Lower lobe of right lung (tissue), 2 donors: ENCODE results near the gene SACM1L. TPM values are rescaled to one million over a fixed set of nuclear protein-coding genes. Genes with fewer than 3 reads are reported as not detected.

Experiments
- ATAC-seq, 2 donors: fragments of 200-7000 bp; cut with Tn5 transposase; one replicate each; pipeline ENCODE4 v1.9.1; 2020 to 2022; ENCODE audit warnings: mild to moderate bottlenecking in 2 of 2, moderate library complexity in 2 of 2
- DNase-seq: peaks from one replicate; pipeline ENCODE4 v3.0.0-alpha.2; 2020
- H3K27ac ChIP-seq: fragments of 200-600 bp; one replicate; pipeline ENCODE4 v1.8.0; 2022
- H3K27me3 ChIP-seq: fragments of 200-600 bp; one replicate; pipeline ENCODE4 v1.8.0; 2022; ENCODE audit warnings: low read depth
- H3K36me3 ChIP-seq: fragments of 200-600 bp; one replicate; pipeline ENCODE4 v1.8.0; 2022; ENCODE audit warnings: mild to moderate bottlenecking
- H3K4me1 ChIP-seq: fragments of 200-600 bp; one replicate; pipeline ENCODE4 v1.8.0; 2022
- H3K4me3 ChIP-seq: fragments of 200-600 bp; one replicate; pipeline ENCODE4 v1.8.0; 2022; ENCODE audit warnings: mild to moderate bottlenecking
- H3K9me3 ChIP-seq: fragments of 200-600 bp; one replicate; pipeline ENCODE4 v1.8.0; 2022
- CTCF ChIP-seq: fragments of 200-600 bp; IDR thresholded peaks from one replicate; pipeline ENCODE4 v1.8.0; 2022; ENCODE audit warnings: antibody characterized with exemption, mild to moderate bottlenecking
- intact Hi-C: fragments of 100-400 bp; cut with DNase I; formaldehyde crosslinking; loops from one replicate; pipeline ENCODE4 v1.11.0; 2022
- total RNA-seq: library from RNA; stranded (reverse); fragmentation: NEBNext Ultra II Directional; extraction: Animal tissue kit (Norgen Biotek cat#: 25700); gene quantifications from one replicate; pipeline ENCODE4 v1.2.1, GENCODE V29; 2021
- donor health status: DM: no; HTN: yes; CAD: no; lungs with severe emphysema.

SACM1L gene
- total RNA-seq, 1 donor from 2014 or later: 80.5 TPM

DNA sequence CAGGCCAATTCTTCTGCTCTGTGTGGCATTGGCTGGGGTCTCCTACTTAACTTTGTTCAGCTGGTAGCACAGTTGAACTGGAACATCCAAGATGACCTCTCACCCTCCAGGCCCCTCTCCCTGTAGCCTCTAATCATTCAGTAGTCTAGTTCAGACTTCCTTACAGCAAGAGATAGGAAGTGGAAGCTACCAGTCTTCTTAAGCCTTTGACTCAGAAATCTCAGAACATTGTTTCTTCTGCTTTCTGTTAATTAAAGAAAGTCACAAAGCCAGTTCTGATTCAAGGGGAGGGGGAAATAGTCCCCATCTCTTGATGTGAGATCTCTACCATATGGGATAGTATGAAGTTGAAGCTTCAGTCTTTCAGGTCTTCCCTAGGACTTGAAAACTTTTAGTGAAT, 18.8 kb upstream of the SACM1L start:
- no peaks in the 10 kb centered on the region for H3K9me3 ChIP-seq
- DNase-seq (no peak), ATAC-seq (no peak)
- H3K4me3 ChIP-seq: no peak overlapping the region
- TF ChIP-seq CTCF: no peak
- H3K36me3 ChIP-seq: peaks cover 81% of the 10 kb centered on the region
- no peaks in the 10 kb centered on the region for H3K27me3 ChIP-seq
- H3K27ac ChIP-seq: no peak overlapping the region
- intact Hi-C loops: no loop called here
- H3K4me1 ChIP-seq: peaks cover 39% of the 10 kb centered on the region

DNA sequence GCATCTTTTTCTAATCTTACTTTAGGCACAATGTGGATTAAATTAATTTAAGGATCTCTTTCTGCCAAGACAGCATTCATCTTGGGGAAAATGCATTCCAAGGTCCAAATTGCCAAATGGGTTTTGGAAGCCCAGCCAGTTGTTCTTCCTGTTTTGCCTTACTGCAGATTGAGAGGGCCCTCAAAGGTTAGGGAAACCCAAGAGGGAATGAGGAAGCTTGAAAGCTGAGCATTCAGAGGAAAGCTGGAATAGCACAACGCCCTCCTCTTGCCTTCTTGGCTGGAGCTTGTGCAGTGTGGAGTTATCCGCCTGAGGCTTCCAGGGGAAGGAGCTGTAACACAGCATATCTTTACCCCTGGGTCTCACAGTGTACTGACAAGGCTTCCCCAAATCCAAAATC, 18.2 kb upstream of the SACM1L start:
- intact Hi-C loops: no loop called here
- TF ChIP-seq CTCF: no peak
- H3K9me3 ChIP-seq: no peaks in the 10 kb centered on the region
- H3K27me3 ChIP-seq: no peaks in the 10 kb centered on the region
- H3K4me1 ChIP-seq: peaks cover 37% of the 10 kb centered on the region
- H3K4me3 ChIP-seq: no peak overlapping the region
- ATAC-seq (peak; percentile 50 to 52), DNase-seq (no peak)
- H3K27ac ChIP-seq: no peak overlapping the region
- peaks cover 82% of the 10 kb centered on the region for H3K36me3 ChIP-seq

DNA sequence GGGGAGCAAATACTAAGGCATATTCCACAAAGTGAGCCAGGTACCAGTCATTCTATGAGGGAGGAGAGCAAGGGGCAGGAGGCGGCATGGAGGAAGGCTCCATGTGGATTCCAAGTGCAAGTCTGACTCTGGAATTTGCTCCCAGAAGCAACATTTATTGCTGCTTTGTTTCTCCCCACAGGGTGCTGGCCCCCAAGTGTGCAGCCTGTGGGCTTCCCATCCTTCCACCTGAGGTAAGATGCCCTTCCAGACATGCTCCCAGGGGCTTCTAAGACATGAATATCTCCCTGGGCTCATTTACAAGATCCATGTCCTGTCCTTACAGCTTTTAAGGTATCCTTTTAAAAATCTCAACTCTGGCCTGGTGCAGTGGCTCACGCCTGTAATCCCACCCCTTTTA, 15.9 kb upstream of the SACM1L start:
- H3K9me3 ChIP-seq: no peaks in the 10 kb centered on the region
- intact Hi-C loops: no loop called here
- no peaks in the 10 kb centered on the region for H3K27me3 ChIP-seq
- TF ChIP-seq CTCF: no peak
- ATAC-seq (no peak), DNase-seq (no peak)
- no peak overlapping the region for H3K4me3 ChIP-seq
- no peak overlapping the region for H3K27ac ChIP-seq
- H3K4me1 ChIP-seq: peaks cover 39% of the 10 kb centered on the region
- peaks cover 78% of the 10 kb centered on the region for H3K36me3 ChIP-seq

- Histone ChIP-seq H3K27me3 (no peaks in the 10 kb centered on the region), H3K4me1 (peaks cover 28% of the 10 kb centered on the region), H3K4me3 (no peak overlapping the region), H3K27ac (peak overlapping the region; percentile 69), H3K9me3 (no peaks in the 10 kb centered on the region), H3K36me3 (peaks cover 80% of the 10 kb centered on the region)
- no peak for TF ChIP-seq CTCF
- intact Hi-C loops: no loop called here
- ATAC-seq: peak; percentile 23 to 29
- DNase-seq: no peak
Measured at GRCh38 chr3:45676325-45677032, 12.7 kb upstream of the SACM1L start.

DNA sequence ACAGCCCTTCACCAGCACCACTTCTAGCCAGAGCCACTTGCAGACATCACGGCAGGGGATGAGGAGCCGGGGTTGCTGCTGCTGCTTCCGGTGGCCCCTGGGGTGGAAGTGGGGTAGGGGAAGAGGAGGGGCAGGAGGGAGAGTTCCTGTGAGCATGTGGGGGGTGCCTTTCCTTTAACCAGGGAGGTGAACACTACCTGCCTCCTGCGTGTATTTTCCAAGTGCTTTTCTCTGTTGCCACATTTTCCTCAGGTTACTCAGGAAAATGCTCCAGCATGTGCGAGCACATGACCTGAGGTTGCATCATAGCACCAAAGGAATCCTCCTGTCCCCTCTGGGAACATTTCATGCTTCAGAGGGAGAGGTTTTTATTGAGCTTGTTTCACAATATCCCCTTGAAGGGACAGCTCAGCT, 12.2 kb upstream of the SACM1L start:
- no peak for TF ChIP-seq CTCF
- Histone ChIP-seq H3K4me1 (peaks cover 25% of the 10 kb centered on the region), H3K4me3 (no peak overlapping the region), H3K27me3 (no peaks in the 10 kb centered on the region), H3K9me3 (no peaks in the 10 kb centered on the region), H3K27ac (peak overlapping the region; percentile 69), H3K36me3 (peaks cover 74% of the 10 kb centered on the region)
- DNase-seq (no peak), ATAC-seq (peak; percentile 78 to 83)
- intact Hi-C loops: no loop called here
